Neural progenitor cell (in vitro differentiated cells): ENCODE results near the gene CCDC88A.

ENCODE experiments used
- EZH2phosphoT487 ChIP-seq: fragments of 200-600 bp; sonication (generic); IDR thresholded peaks from 2 replicates; pipeline ENCODE4 v1.6.1; 2017; ENCODE audit warnings: antibody characterized with exemption
- TF ChIP-seq, protein P1 (sequence below): fragments of 200-600 bp; sonication (generic); IDR thresholded peaks from 2 replicates; pipeline ENCODE4 v1.5.1; 2017; ENCODE audit warnings: antibody characterized with exemption, mild to moderate bottlenecking

- no peak for TF ChIP-seq EZH2phosphoT487
- TF ChIP-seq, protein P1, sequence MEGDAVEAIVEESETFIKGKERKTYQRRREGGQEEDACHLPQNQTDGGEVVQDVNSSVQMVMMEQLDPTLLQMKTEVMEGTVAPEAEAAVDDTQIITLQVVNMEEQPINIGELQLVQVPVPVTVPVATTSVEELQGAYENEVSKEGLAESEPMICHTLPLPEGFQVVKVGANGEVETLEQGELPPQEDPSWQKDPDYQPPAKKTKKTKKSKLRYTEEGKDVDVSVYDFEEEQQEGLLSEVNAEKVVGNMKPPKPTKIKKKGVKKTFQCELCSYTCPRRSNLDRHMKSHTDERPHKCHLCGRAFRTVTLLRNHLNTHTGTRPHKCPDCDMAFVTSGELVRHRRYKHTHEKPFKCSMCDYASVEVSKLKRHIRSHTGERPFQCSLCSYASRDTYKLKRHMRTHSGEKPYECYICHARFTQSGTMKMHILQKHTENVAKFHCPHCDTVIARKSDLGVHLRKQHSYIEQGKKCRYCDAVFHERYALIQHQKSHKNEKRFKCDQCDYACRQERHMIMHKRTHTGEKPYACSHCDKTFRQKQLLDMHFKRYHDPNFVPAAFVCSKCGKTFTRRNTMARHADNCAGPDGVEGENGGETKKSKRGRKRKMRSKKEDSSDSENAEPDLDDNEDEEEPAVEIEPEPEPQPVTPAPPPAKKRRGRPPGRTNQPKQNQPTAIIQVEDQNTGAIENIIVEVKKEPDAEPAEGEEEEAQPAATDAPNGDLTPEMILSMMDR, result no peak
Measured at GRCh38 chr2:55420439-55420725, 726 bp upstream of the CCDC88A start.
